ENCODE measurements around the gene CLPX.

- TF ChIP-seq CTCF (IDR thresholded peaks at IDR 0.05) (no peak), POLR2A (IDR thresholded peaks at IDR 0.05) (no peak)
These were observed 28.4 kb downstream of the CLPX start for GRCh38 chr15:65156692-65157091.
